ENCODE measurements around the gene AHI1.

AHI1 gene

DNA sequence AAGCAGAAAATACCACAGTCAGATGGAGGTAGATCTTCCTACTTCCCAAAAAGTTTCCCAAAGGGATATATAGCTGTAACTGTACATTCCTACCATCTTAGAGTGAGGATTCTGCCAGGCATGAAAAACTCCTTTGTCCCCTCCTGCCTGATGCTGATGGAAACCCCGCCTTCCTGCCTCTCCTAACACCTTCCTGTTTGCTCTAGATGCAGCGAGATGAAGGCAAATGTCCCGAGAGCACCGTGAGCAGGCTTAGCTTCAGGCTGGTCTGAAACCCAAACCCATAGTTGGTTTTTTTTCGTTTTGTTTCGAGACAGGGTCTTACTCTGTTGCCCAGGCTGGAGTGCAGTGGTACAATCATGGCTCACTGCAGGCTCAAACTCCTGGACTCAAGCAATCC lies 260.8 kb downstream of the AHI1 start:
- H2AFZ ChIP-seq (ENCODE audit: low read depth, low read length) = peak overlapping the region; percentile 46
- no peak overlapping the region for H3K4me2 ChIP-seq (ENCODE audit: insufficient read depth, low read length)
- TF ChIP-seq, protein P1, sequence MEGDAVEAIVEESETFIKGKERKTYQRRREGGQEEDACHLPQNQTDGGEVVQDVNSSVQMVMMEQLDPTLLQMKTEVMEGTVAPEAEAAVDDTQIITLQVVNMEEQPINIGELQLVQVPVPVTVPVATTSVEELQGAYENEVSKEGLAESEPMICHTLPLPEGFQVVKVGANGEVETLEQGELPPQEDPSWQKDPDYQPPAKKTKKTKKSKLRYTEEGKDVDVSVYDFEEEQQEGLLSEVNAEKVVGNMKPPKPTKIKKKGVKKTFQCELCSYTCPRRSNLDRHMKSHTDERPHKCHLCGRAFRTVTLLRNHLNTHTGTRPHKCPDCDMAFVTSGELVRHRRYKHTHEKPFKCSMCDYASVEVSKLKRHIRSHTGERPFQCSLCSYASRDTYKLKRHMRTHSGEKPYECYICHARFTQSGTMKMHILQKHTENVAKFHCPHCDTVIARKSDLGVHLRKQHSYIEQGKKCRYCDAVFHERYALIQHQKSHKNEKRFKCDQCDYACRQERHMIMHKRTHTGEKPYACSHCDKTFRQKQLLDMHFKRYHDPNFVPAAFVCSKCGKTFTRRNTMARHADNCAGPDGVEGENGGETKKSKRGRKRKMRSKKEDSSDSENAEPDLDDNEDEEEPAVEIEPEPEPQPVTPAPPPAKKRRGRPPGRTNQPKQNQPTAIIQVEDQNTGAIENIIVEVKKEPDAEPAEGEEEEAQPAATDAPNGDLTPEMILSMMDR (IDR thresholded peaks at IDR 0.05; ENCODE audit: borderline replicate concordance, extremely low read depth, low read length, poor library complexity, severe bottlenecking) = no peak
- no peak for TF ChIP-seq EZH2 (IDR thresholded peaks at IDR 0.05; ENCODE audit: borderline replicate concordance, low read depth, low read length, severe bottlenecking)
- H3K4me3 ChIP-seq (ENCODE audit: low read depth in 1 of 2, low read length in 2 of 2) = no peak overlapping the region
- H3K27me3 ChIP-seq (ENCODE audit: insufficient read depth, low read length, poor library complexity) = no peaks in the 10 kb centered on the region
- peak; percentile 52 for DNase-seq
- H3K9me3 ChIP-seq (ENCODE audit: insufficient read depth, low read length, severe bottlenecking) = no peaks in the 10 kb centered on the region
- ATAC-seq (ENCODE audit: insufficient read depth, low read depth) = peak; percentile 65
- H3K36me3 ChIP-seq (ENCODE audit: insufficient read depth, low read length) = no peaks in the 10 kb centered on the region
- H3K27ac ChIP-seq (ENCODE audit: low read length) = peak overlapping the region; percentile 58
- H3K79me2 ChIP-seq (ENCODE audit: insufficient read depth, low read length) = no peaks in the 10 kb centered on the region
- H4K20me1 ChIP-seq (ENCODE audit: insufficient read depth, low read length) = no peaks in the 10 kb centered on the region
- peak overlapping the region; percentile 2 for H3K9ac ChIP-seq (ENCODE audit: low read depth, low read length)
- peaks cover 47% of the 10 kb centered on the region for H3K4me1 ChIP-seq (ENCODE audit: insufficient read depth, low read length)

DNA sequence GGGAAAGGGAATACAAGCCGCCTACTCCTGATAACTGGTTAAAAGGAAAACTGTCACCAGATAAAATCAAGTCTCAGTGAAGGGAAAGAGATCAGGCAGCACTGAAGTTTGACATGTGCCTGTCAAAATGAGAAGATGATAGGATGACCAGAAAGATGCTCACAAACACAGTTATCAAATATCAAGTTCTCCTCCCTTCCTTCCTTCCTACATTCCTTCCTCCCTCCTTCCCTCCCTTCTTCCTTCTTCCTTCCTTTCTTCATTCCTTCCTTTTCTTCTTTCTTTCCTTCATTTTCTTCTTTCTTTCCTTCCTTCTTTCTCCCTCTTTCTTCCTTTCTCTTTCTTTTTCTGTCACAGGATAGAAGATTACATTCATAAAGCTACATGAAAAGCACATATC lies 261.2 kb downstream of the AHI1 start:
- Histone ChIP-seq H2AFZ (ENCODE audit: low read depth, low read length) (peak overlapping the region; percentile 46), H3K9ac (ENCODE audit: low read depth, low read length) (peak overlapping the region; percentile 2; the same call in 1 of the 2 replicates), H4K20me1 (ENCODE audit: insufficient read depth, low read length) (no peaks in the 10 kb centered on the region), H3K27ac (ENCODE audit: low read length) (peak overlapping the region; percentile 58), H3K4me3 (ENCODE audit: low read depth in 1 of 2, low read length in 2 of 2) (no peak overlapping the region), H3K4me1 (ENCODE audit: insufficient read depth, low read length) (peaks cover 52% of the 10 kb centered on the region), H3K36me3 (ENCODE audit: insufficient read depth, low read length) (no peaks in the 10 kb centered on the region), H3K79me2 (ENCODE audit: insufficient read depth, low read length) (no peaks in the 10 kb centered on the region), H3K9me3 (ENCODE audit: insufficient read depth, low read length, severe bottlenecking) (no peaks in the 10 kb centered on the region), H3K27me3 (ENCODE audit: insufficient read depth, low read length, poor library complexity) (no peaks in the 10 kb centered on the region), H3K4me2 (ENCODE audit: insufficient read depth, low read length) (no peak overlapping the region)
- DNase-seq = no peak
- ATAC-seq (ENCODE audit: insufficient read depth, low read depth) = no peak
- TF ChIP-seq, protein P1 (IDR thresholded peaks at IDR 0.05; ENCODE audit: borderline replicate concordance, extremely low read depth, low read length, poor library complexity, severe bottlenecking) = no peak
- no peak for TF ChIP-seq EZH2 (IDR thresholded peaks at IDR 0.05; ENCODE audit: borderline replicate concordance, low read depth, low read length, severe bottlenecking)

DNA sequence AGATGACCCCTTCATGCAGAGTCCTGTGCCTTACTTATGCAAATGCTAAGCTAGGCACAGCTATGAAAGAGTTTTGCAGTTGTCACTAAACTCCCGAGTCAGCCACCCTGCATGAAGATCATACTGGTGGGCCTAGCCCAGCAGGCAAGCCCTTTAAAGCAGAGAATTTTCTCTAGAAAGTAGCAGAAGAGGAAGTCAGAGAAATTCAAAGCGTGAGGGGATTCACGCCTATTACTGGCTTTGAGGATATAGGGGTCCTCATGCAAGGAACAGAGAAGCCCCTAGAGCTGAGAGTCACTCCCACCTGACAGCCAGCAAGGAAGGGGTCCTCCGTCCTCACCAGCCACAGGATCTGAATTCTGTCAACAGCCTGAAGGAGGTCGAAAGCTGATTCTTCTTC lies 261.8 kb downstream of the AHI1 start:
- no peak overlapping the region for H3K4me2 ChIP-seq (ENCODE audit: insufficient read depth, low read length)
- 0 out of 3 replicates have a peak, but pooled peaks have one; percentile 3 for ATAC-seq (ENCODE audit: insufficient read depth, low read depth)
- peak overlapping the region; percentile 58 for H3K27ac ChIP-seq (ENCODE audit: low read length)
- TF ChIP-seq, protein P1 (IDR thresholded peaks at IDR 0.05; ENCODE audit: borderline replicate concordance, extremely low read depth, low read length, poor library complexity, severe bottlenecking) = no peak
- TF ChIP-seq EZH2 (IDR thresholded peaks at IDR 0.05; ENCODE audit: borderline replicate concordance, low read depth, low read length, severe bottlenecking) = no peak
- H3K4me1 ChIP-seq (ENCODE audit: insufficient read depth, low read length) = peaks cover 58% of the 10 kb centered on the region
- H4K20me1 ChIP-seq (ENCODE audit: insufficient read depth, low read length) = no peaks in the 10 kb centered on the region
- H2AFZ ChIP-seq (ENCODE audit: low read depth, low read length) = peak overlapping the region; percentile 15; the same call in 1 of the 2 replicates
- no peak overlapping the region for H3K9ac ChIP-seq (ENCODE audit: low read depth, low read length)
- H3K79me2 ChIP-seq (ENCODE audit: insufficient read depth, low read length) = no peaks in the 10 kb centered on the region
- no peak overlapping the region for H3K4me3 ChIP-seq (ENCODE audit: low read depth in 1 of 2, low read length in 2 of 2)
- no peaks in the 10 kb centered on the region for H3K36me3 ChIP-seq (ENCODE audit: insufficient read depth, low read length)
- H3K27me3 ChIP-seq (ENCODE audit: insufficient read depth, low read length, poor library complexity) = no peaks in the 10 kb centered on the region
- no peak for DNase-seq
- no peaks in the 10 kb centered on the region for H3K9me3 ChIP-seq (ENCODE audit: insufficient read depth, low read length, severe bottlenecking)

DNA sequence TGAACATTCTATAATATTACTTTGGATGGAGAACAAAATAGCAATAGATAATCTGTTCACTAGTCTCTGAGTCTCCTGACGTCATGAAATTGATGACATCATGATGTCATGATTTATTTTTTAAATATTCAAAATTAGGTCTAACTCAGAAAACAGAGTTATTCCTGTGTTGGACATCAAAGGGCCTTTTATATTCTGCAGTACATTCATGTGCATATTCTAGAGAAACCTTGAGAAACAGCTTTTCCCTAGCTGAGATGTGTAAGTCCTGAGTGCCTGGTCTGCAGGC lies 263.1 kb downstream of the AHI1 start:
- Histone ChIP-seq H3K4me2 (ENCODE audit: insufficient read depth, low read length) (no peak overlapping the region), H3K79me2 (ENCODE audit: insufficient read depth, low read length) (no peaks in the 10 kb centered on the region), H3K27me3 (ENCODE audit: insufficient read depth, low read length, poor library complexity) (no peaks in the 10 kb centered on the region), H3K4me3 (ENCODE audit: low read depth in 1 of 2, low read length in 2 of 2) (no peak overlapping the region), H3K27ac (ENCODE audit: low read length) (peak overlapping the region; percentile 81), H3K9ac (ENCODE audit: low read depth, low read length) (peak overlapping the region; percentile 20; the same call in 1 of the 2 replicates), H3K4me1 (ENCODE audit: insufficient read depth, low read length) (peaks cover 59% of the 10 kb centered on the region), H2AFZ (ENCODE audit: low read depth, low read length) (peak overlapping the region; percentile 29), H3K9me3 (ENCODE audit: insufficient read depth, low read length, severe bottlenecking) (no peaks in the 10 kb centered on the region), H3K36me3 (ENCODE audit: insufficient read depth, low read length) (no peaks in the 10 kb centered on the region), H4K20me1 (ENCODE audit: insufficient read depth, low read length) (no peaks in the 10 kb centered on the region)
- no peak for TF ChIP-seq EZH2 (IDR thresholded peaks at IDR 0.05; ENCODE audit: borderline replicate concordance, low read depth, low read length, severe bottlenecking)
- TF ChIP-seq, protein P1 (IDR thresholded peaks at IDR 0.05; ENCODE audit: borderline replicate concordance, extremely low read depth, low read length, poor library complexity, severe bottlenecking) = no peak
- ATAC-seq (ENCODE audit: insufficient read depth, low read depth) (no peak), DNase-seq (no peak)
